Activated CD8-positive, alpha-beta T cell treated with anti-CD3 and anti-CD28 coated beads, Interleukin-2, amount 10 ng/mL, durations not matched to agents 7 days and 5 days (primary cell): ENCODE data around the gene KIF1B. TPM values are rescaled to one million over a fixed set of nuclear protein-coding genes. Genes with fewer than 3 reads are reported as not detected.
"Not testable (repeated sequence)": the region's sequence is repeated elsewhere in the genome, so short reads cannot be mapped to it uniquely, and the experiment has no call there.

Experiments used
- ATAC-seq: fragments of 150-1000 bp; cut with Tn5 transposase; one replicate; pipeline ENCODE4 v1.10.0; 2021; ENCODE audit warnings: moderate library complexity
- CTCF ChIA-PET: fragments of 350-600 bp; sonication (Branson Sonifier 250); formaldehyde crosslinking; loops from one replicate; lab custom pipeline; 2021; ENCODE audit warnings: antibody characterized with exemption; lab: Charles Lee
- POLR2A ChIA-PET: fragments of 350-600 bp; sonication (Branson Sonifier 250); formaldehyde crosslinking; loops from one replicate; lab custom pipeline; 2021; ENCODE audit warnings: antibody characterized with exemption; lab: Charles Lee
- DNase-seq: peaks from one replicate; pipeline ENCODE4 v3.0.0-alpha.2; 2020
- H3K27ac Mint-ChIP-seq: one replicate; pipeline ENCODE4 v1.8.0; 2021; ENCODE audit warnings: mild to moderate bottlenecking, mixed read lengths
- H3K27me3 Mint-ChIP-seq: one replicate; pipeline ENCODE4 v1.8.0; 2021; ENCODE audit warnings: low read depth, mixed read lengths
- H3K36me3 Mint-ChIP-seq: one replicate; pipeline ENCODE4 v1.8.0; 2021; ENCODE audit warnings: low read depth, mixed read lengths
- H3K4me1 Mint-ChIP-seq: one replicate; pipeline ENCODE4 v1.8.0; 2021; ENCODE audit warnings: low read depth, mixed read lengths
- H3K4me3 Mint-ChIP-seq: one replicate; pipeline ENCODE4 v1.8.0; 2021; ENCODE audit warnings: mild to moderate bottlenecking, mixed read lengths
- H3K9me3 Mint-ChIP-seq: one replicate; pipeline ENCODE4 v1.8.0; 2022; ENCODE audit warnings: mixed read lengths; ENCODE audit not compliant: insufficient read depth
- total RNA-seq, 2 experiments: library from RNA; stranded (reverse); gene quantifications; one replicate each; pipeline ENCODE4 v1.2.3, GENCODE V29; 2021

The KIF1B gene
- total RNA-seq, 2 experiments from 2014 or later, result 9.2 to 9.6 TPM

DNA sequence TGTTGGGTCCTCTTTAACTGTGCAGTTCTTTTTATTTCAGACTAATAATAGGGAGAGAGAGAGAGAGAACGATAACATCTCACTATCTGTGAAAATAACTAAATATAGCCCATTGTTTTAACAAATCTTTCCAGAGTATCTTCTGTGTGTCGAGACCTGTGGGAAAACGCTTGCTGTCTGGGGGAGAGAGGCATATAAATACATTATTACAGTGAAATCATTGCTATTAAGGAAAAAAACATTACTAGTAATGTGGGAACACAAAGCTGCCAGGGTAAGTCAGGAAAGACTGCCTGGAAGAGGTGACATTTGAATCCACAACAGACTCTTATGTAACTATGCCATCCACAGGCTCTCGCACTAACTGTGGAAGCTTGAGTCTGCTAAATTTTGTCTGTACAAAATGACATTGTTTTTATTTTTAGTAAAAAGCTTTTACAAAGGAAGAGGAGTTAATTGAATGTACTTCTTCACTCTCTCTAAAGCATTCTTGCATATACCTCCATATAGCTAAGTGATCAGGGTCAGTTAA lies 128.7 kb downstream of the KIF1B start:
- no peak for DNase-seq
- CTCF ChIA-PET, result interaction anchor here (1.0 to 5.7 kb wide), 5 partner anchors 92 to 388 kb away, joined by 3 to 63 read pairs (median 4); partner anchors contain the start of gene KIF1B
- H3K27me3 Mint-ChIP-seq, result no peaks in the 10 kb centered on the region
- no peak overlapping the region for H3K27ac Mint-ChIP-seq
- H3K4me3 Mint-ChIP-seq, result no peak overlapping the region
- POLR2A ChIA-PET, result no interaction called here
- no peaks in the 10 kb centered on the region for H3K4me1 Mint-ChIP-seq
- H3K36me3 Mint-ChIP-seq, result peaks cover 2% of the 10 kb centered on the region
- H3K9me3 Mint-ChIP-seq, result no peaks in the 10 kb centered on the region
- ATAC-seq, result no peak

DNA sequence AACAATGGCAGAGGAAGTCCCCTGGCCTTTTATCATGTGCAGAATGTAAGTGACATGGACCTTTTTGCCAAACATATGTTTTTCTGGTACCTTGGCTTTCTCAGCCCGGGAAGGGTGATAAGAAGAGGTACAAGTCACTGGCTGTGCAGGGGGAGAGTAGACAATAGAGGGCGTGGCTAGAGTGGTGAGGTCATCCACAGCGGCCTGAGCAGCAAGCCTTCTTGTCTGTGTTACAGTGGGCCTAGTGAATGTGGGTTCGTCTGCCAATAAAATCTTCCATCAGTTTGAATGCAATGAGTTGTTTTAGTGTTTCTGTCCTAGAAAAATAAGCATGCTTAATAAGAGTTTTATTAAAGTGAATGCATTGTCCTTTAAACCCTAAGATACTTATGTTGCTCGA lies 129.4 kb downstream of the KIF1B start:
- H3K27ac Mint-ChIP-seq, result no peak overlapping the region
- POLR2A ChIA-PET, result no interaction called here
- H3K36me3 Mint-ChIP-seq, result peaks cover 2% of the 10 kb centered on the region
- H3K4me1 Mint-ChIP-seq, result no peaks in the 10 kb centered on the region
- H3K27me3 Mint-ChIP-seq, result no peaks in the 10 kb centered on the region
- H3K4me3 Mint-ChIP-seq, result no peak overlapping the region
- ATAC-seq (no peak), DNase-seq (no peak)
- CTCF ChIA-PET, result interaction anchor here (5.7 kb wide), 1 partner anchor 130 kb away, joined by 63 read pairs; the partner anchor contains the start of gene KIF1B
- H3K9me3 Mint-ChIP-seq, result no peaks in the 10 kb centered on the region

DNA sequence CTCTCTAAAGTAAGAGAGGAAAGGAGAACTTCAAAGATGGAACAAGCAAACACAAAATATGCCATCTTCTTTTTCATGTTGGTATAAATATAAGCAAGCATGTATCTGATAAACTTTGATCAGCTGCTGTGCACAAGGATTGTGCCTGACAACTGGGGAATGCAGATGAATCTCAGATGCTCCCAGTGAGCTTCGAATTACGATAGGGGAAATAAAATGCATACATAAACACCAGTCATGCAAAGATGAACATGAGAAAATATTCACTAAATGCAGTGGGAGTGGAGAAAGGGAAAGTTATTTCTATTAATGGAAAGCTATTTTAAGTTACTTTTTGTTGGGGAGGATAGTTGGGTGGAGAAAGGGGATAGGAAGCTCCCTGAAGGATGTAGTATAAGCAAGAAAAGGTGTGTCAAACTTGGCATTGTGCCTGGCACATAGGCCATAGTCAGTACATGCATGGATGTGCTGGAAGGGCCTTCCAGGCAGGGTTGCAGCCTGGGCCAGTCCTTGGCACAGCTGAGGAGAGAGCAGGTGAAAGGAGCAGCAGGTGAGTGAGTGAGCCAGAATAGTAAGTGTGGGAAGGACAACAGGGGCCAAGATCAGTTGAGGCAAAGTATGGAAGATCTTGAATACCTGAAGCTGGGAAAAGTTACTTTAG lies 130.7 kb downstream of the KIF1B start:
- Mint-ChIP-seq H3K4me3 (no peak overlapping the region), H3K36me3 (peaks cover 2% of the 10 kb centered on the region)

DNA sequence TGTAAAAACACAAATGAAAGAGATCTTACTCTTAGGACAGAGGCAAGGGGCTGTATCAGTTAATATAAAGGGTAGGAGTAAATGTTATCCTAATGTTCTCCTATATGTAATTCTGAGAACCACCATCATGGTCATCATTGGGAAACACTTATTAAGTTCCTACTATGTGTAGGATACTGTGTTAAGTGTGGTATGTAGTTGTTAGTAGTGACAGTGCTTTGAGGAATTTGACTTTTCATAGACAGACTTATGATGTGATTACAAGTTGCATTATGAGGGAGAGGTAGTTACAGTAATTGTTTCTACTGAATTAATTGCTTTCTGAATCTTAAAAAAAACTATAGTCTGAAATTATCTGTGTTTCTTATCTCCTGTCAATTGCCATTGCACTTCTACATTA lies 136.7 kb downstream of the KIF1B start:
- Mint-ChIP-seq H3K4me1 (no peaks in the 10 kb centered on the region), H3K4me3 (no peak overlapping the region), H3K36me3 (no peaks in the 10 kb centered on the region), H3K27me3 (no peaks in the 10 kb centered on the region), H3K27ac (no peak overlapping the region), H3K9me3 (no peaks in the 10 kb centered on the region)
- ChIA-PET CTCF (no interaction called here), POLR2A (no interaction called here)
- DNase-seq (no peak), ATAC-seq (no peak)

More for the DNA sequence above, 130.7 kb downstream of the KIF1B start:
- ATAC-seq (no peak), DNase-seq (no peak)
- Mint-ChIP-seq H3K27me3 (no peaks in the 10 kb centered on the region), H3K27ac (no peak overlapping the region), H3K9me3 (no peaks in the 10 kb centered on the region), H3K4me1 (no peaks in the 10 kb centered on the region)
- ChIA-PET POLR2A (interaction anchor here (0.9 kb wide), 1 partner anchor 15 kb away, joined by 3 read pairs; no protein-coding TSS in a partner anchor), CTCF (interaction anchor here (1.0 to 5.7 kb wide), 3 partner anchors 15 to 132 kb away, joined by 3 to 63 read pairs (median 4); partner anchors contain the start of gene KIF1B)

DNA sequence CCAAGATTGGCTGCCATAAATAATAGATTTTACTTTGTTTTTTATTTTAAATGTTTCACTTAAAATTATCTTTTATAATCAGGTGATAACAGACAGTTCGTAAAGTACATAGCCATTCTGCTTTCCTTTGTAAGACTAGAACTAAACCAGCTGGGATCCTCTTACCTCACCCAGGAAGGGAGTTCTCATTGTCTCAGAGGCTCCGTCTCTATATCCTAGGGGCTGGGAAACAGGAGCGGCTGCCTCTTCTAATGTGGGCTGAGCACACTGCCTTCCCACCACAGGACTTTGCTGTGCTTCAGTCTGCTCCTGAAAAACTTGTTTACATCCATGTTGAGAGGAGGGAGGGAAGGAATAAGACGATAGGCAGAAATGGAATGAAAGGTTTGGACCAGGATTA lies 142.9 kb downstream of the KIF1B start:
- DNase-seq (no peak), ATAC-seq (no peak)
- Mint-ChIP-seq H3K4me3 (no peak overlapping the region), H3K9me3 (no peaks in the 10 kb centered on the region), H3K4me1 (no peaks in the 10 kb centered on the region), H3K27me3 (no peaks in the 10 kb centered on the region), H3K36me3 (no peaks in the 10 kb centered on the region), H3K27ac (no peak overlapping the region)
- POLR2A ChIA-PET, result no interaction called here
- CTCF ChIA-PET, result interaction anchor here (0.7 kb wide), 1 partner anchor 77 kb away, joined by 3 read pairs; the partner anchor contains the start of gene CENPS

DNA sequence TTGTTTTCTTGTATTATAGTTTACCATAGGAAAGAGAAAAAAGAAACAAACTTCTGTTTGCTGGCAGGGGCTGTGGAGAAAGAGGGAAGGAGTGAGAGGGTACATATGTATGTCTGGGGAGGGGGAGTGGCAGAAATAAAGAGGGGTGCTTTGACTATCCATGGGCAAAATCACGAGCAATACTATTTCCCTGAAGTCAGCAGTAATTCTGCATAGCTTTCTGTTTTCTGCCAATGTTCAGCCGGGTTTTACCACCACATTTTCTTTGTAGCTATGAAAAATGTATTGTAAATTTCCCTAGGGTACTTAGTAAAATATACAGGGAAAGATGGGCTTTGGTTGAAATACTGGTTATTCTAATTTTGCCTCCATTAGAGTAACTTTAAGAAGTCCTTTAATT lies 143.3 kb downstream of the KIF1B start:
- no peaks in the 10 kb centered on the region for H3K9me3 Mint-ChIP-seq
- POLR2A ChIA-PET, result no interaction called here
- ATAC-seq (no peak), DNase-seq (no peak)
- H3K27ac Mint-ChIP-seq, result no peak overlapping the region
- no peaks in the 10 kb centered on the region for H3K27me3 Mint-ChIP-seq
- CTCF ChIA-PET, result interaction anchor here (0.7 kb wide), 1 partner anchor 76 kb away, joined by 3 read pairs; the partner anchor contains the start of gene CENPS
- no peak overlapping the region for H3K4me3 Mint-ChIP-seq
- no peaks in the 10 kb centered on the region for H3K36me3 Mint-ChIP-seq
- no peaks in the 10 kb centered on the region for H3K4me1 Mint-ChIP-seq

DNA sequence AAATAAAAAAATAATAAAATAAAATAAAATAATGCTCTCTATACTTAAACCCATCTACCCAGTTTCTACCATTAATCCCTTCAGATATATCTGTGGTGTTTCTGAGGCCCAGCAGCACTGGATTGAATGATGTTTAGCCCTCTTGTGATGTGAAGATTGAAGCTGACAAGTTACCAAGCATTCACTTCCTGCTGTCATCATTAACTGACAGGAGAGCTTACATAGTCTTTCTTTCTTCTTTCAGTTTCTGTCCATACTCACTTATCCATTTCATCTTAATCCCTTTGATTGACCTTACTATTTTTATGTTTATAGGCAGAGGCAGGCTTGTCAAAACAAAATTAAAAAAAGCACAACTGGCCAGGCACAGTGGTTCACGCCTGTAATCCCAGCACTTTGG lies 149.7 kb downstream of the KIF1B start:
- Mint-ChIP-seq H3K27me3 (no peaks in the 10 kb centered on the region), H3K9me3 (no peaks in the 10 kb centered on the region), H3K27ac (peak overlapping the region; percentile 64), H3K36me3 (no peaks in the 10 kb centered on the region), H3K4me1 (peaks cover 17% of the 10 kb centered on the region), H3K4me3 (no peak overlapping the region)
- ChIA-PET CTCF (interaction anchor here (0.8 to 1.4 kb wide), 4 partner anchors 17 to 150 kb away, joined by 3 to 5 read pairs (median 4); no protein-coding TSS in a partner anchor), POLR2A (interaction anchor here (0.6 kb wide), 1 partner anchor 442 kb away, joined by 3 read pairs; no protein-coding TSS in a partner anchor)
- ATAC-seq (peak; percentile 57), DNase-seq (no peak)

DNA sequence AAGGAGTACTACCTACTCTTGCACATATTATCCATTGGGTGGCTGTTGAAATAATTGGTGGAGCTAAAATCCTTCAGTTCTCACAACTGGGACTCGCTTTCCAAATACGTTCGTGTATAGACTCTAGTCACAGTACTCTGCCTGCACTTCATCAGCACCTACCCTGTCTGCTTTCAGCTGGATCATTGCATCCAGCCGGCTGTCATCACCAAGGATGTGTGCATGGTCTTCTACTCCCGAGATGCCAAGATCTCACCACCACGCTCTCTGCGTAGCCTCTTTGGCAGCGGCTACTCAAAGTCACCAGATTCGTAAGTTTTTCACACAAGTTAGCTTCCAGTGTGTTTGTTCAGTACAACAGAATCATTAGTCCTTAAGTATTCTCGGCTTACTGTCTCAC lies 151.1 kb downstream of the KIF1B start:
- ChIA-PET POLR2A (no interaction called here), CTCF (no interaction called here)
- peaks cover 17% of the 10 kb centered on the region for H3K4me1 Mint-ChIP-seq
- H3K4me3 Mint-ChIP-seq, result no peak overlapping the region
- no peaks in the 10 kb centered on the region for H3K9me3 Mint-ChIP-seq
- no peak for DNase-seq
- no peaks in the 10 kb centered on the region for H3K27me3 Mint-ChIP-seq
- no peaks in the 10 kb centered on the region for H3K36me3 Mint-ChIP-seq
- H3K27ac Mint-ChIP-seq, result no peak overlapping the region
- no peak for ATAC-seq

DNA sequence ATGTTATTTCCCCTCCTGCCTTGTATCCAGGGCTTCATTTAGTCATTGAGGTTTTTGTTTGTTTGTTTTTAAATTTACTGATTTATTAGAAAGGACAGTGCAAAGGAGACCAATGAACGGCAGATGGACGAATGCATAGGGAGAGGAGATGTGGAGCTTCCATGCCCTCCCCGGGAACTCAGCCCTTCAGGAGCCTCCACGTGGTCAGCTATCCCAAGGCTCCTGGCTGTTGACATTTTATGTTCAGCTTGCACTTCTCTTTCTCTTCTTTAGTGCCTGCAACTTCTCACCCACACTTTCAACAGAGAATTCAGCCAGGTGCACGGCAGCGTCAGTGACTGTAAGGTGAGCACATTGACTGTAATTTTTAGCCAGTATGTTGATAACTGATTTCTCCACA lies 157.8 kb downstream of the KIF1B start:
- CTCF ChIA-PET, result no interaction called here
- H3K4me1 Mint-ChIP-seq, result no peaks in the 10 kb centered on the region

DNA sequence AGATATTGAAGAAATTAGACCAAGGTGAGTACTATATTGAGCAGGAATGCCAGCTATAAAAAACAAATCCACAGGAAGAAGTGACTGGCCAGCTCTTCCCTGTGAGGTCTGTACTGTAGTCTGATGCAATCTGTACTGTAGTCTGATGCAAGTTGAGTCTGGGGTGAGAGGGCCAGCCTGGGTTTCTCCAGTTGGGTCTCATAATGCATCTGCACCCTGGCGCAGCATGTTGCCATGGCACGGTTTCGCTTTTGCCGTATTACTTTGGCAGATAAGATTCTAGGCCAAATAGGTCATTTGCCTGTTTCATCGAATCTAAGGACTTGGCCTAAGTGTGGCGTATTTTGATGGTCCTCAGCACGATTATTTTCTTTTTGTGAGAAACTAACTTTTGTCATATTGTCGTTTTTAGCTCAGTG lies 164.1 kb downstream of the KIF1B start:
- POLR2A ChIA-PET, result no interaction called here
- no peak for DNase-seq
- Mint-ChIP-seq H3K27me3 (no peaks in the 10 kb centered on the region), H3K27ac (no peak overlapping the region), H3K4me3 (no peak overlapping the region), H3K9me3 (no peaks in the 10 kb centered on the region), H3K36me3 (peaks cover 5% of the 10 kb centered on the region), H3K4me1 (no peaks in the 10 kb centered on the region)
- CTCF ChIA-PET, result interaction anchor here (0.7 to 1.3 kb wide), 2 partner anchors 164 to 336 kb away, joined by 3 read pairs; partner anchors contain the start of gene KIF1B
- ATAC-seq, result no peak

More for the DNA sequence above, 157.8 kb downstream of the KIF1B start:
- H3K4me3 Mint-ChIP-seq, result no peak overlapping the region
- ATAC-seq, result no peak
- H3K9me3 Mint-ChIP-seq, result no peaks in the 10 kb centered on the region
- no peaks in the 10 kb centered on the region for H3K27me3 Mint-ChIP-seq
- no peak overlapping the region for H3K27ac Mint-ChIP-seq
- H3K36me3 Mint-ChIP-seq, result peaks cover 5% of the 10 kb centered on the region
- POLR2A ChIA-PET, result no interaction called here
- DNase-seq, result no peak

DNA sequence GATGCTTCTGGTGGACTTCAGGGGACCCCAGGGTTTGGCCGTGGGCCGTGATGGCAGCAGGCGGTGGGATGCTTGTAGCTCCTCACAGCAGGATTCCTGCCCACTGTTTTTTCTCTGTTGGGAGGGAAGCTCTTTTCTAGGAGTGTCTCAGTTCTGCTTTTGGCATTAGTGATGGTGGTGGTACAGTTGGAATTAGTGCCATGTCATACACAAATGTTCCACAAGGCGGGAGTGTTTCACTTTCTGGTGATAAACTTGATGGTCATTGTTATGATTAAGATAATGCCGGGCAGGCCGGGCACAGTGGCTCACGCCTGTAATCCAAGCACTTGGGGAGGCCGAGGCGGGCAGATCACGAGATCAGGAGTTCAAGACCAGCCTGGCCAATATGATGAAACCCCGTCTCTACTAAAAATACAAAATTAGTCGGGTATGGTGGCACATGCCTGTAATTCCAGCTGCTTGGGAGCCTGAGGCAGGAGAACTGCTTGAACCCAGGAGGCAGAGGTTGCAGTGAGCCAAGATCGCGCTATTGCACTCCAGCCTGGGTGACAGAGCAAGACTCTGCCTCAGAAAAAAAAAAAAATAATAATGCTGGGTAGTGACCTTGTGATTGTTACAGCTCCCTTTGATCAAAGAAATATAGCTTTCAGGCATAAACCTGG lies 167.1 kb downstream of the KIF1B start:
- H3K36me3 Mint-ChIP-seq, H3K27me3 Mint-ChIP-seq: not testable (repeated sequence)
- peak; percentile 49 for ATAC-seq

More for the DNA sequence above, 167.1 kb downstream of the KIF1B start:
- H3K27ac Mint-ChIP-seq, H3K4me3 Mint-ChIP-seq, H3K9me3 Mint-ChIP-seq, H3K4me1 Mint-ChIP-seq, POLR2A ChIA-PET: not testable (repeated sequence)
- CTCF ChIA-PET, result interaction anchor here (0.6 to 2.2 kb wide), 15 partner anchors 9 to 220 kb away, joined by 3 to 17 read pairs (median 4); partner anchors contain the start of genes CENPS and PGD
- peak; percentile 59 for DNase-seq
